Activated naive CD8-positive, alpha-beta T cell treated with anti-CD3 and anti-CD28 coated beads, Interleukin-2, amount 50 U/mL, for 16 hours (primary cell): ENCODE results near the gene KCNJ6.

Experiments
- DNase-seq: peaks from one replicate; pipeline ENCODE4 v3.0.0-alpha.2; 2020; ENCODE audit warnings: low read depth, low spot score

KCNJ6 gene

GRCh38 chr21:37905291-37905690 is 11.0 kb downstream of the KCNJ6 start:
- no peak for DNase-seq

DNA sequence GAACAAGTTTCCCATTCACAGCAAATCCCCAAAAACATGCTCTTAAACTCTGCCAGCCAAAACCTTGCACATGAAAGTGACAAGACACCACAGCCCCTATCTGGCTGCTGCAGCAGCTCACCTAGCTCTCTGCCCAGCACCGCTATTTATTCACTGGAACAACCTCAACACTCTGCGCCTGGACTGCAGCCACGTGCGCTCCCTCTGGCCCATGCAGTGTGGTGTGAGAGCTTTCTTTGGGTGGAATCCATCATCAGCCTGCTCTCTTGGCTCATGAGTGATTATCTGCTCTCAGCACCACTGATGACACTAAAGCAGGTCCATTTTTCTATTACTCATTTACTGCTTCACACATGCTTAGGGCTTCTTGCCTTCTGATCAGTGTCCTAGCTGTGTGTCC is 11.4 kb downstream of the KCNJ6 start:
- DNase-seq, result no peak

DNA sequence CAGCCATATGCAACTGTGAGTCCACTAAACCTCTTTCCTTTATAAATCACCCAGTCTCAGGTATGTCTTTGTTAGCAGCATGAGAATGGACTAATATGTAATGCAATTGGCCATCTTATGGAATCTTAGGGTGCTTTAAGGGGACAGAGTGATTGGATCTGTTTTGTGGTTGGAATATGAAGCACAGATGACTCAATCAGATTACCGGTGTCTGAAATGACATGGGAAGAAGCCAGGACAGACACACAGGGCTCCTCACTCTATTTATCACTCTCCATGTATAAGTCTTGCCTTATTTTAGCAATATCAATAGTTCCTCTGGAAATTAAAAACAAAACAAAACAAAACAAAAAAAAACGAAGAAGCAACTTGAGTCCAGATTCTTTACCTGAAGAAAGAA is 12.9 kb downstream of the KCNJ6 start:
- no peak for DNase-seq

DNA sequence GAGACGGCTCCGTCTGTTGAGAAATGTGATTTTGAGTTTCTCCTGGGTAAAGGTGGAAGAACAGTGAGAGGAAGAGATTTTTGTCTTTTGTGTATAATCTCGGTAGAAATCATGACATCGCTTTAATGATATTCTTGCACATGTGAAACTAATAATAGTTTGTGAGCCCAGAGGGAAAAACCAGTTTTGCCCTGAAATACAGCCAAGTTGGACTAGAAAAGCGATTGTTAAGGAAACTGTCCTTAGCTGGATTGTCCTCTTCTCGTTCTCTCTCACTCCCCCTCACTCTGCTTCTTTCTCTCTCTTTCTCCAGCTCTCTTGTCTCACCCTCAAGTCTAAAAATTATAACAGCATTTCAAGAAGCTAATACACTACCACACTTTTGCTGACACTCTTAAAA is 17.1 kb downstream of the KCNJ6 start:
- no peak for DNase-seq

DNA sequence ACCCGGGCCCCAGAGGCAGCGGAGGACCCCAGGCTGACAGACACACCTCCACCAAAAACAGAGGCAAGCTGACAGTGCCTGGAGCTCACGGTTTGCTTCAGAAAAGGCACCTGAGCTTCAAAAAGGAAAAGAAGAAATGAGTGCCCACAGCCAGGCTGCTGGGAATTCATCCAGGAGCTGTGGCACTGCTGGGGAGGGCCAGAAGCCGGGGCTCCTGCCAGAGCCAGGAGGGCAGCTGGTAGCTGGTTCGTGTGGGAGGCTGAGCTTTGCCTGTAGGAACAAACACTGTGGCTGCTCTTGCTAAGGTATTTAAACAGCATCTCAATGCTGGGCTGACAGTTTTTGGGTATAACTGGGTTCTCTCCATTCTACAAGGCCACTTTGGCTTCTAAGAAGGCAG is 19.5 kb downstream of the KCNJ6 start:
- no peak for DNase-seq

- DNase-seq, result no peak
Observed at GRCh38 chr21:37891972-37892371, 24.3 kb downstream of the KCNJ6 start.

- no peak for DNase-seq
Observed at GRCh38 chr21:37888659-37889058, 27.6 kb downstream of the KCNJ6 start.

GRCh38 chr21:37886726-37887299 is 29.4 kb downstream of the KCNJ6 start:
- no peak for DNase-seq

GRCh38 chr21:37886120-37886519 is 30.1 kb downstream of the KCNJ6 start:
- DNase-seq, result no peak

- no peak for DNase-seq
Observed at GRCh38 chr21:37878946-37879660, 37.2 kb downstream of the KCNJ6 start.

- DNase-seq, result no peak
Observed at GRCh38 chr21:37877888-37878684, 38.2 kb downstream of the KCNJ6 start.

DNA sequence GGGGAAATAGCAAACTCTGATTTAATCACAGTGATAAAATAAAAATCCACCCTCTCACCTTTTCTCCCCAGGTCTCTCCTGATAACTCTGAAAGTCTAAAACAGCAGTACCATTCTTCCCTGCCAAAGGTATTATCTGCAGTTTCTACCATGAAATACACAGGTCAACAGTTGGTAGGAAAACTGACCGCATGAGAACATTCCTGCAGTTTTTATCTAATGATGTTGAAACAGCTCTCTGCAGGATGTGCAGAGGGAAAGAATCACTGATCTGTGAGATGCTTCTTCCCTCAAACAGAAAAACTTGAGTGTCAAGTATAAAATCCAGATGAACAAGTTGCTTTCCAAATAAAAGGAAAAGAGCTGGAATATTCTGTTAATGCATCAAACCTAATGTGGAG is 39.1 kb downstream of the KCNJ6 start:
- no peak for DNase-seq

- no peak for DNase-seq
Observed at GRCh38 chr21:37876561-37876960, 39.7 kb downstream of the KCNJ6 start.

DNA sequence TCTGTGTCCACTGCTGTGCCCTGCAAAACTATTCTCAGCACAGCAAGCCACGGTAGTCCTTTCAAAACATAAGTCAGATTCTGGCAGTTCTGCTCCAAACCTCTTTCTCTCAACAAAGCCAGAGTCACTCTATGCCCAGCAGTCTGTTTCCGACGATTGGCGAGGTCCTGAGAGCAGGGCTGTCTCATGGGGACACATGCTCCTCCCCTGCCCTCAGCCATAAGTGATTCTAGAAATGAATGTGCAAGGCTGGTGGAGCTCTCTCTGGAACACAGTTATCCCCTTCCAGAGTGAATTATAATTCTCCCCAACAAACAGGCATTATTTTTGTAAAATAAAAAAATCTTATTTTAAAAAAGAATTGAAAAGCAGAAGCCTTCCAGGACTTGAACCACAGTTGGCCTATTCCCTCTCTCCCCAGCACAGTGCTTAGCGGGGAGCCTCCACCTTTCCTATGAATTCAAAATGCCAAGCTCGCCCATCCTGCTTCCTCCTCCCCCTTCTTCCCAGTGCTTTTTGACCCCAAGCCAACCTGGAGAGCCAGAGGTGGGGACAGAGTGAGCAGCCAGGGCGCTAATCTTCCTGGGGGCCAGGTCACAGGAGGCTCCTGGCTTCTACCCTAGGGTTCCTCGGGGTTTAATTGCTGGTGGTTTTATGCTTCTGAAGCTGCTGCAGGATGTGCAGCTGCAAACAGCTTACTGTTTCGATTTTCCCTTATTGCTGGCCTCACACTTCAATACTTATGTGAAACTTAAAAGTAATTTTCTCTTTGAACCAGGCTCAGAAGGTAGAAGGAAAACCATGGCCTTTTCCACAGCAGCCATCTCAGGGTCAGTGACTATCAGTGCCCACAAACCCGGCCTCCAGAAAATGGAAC is 41.1 kb downstream of the KCNJ6 start:
- no peak for DNase-seq

- DNase-seq, result no peak
Observed at GRCh38 chr21:37874481-37874880, 41.8 kb downstream of the KCNJ6 start.

DNA sequence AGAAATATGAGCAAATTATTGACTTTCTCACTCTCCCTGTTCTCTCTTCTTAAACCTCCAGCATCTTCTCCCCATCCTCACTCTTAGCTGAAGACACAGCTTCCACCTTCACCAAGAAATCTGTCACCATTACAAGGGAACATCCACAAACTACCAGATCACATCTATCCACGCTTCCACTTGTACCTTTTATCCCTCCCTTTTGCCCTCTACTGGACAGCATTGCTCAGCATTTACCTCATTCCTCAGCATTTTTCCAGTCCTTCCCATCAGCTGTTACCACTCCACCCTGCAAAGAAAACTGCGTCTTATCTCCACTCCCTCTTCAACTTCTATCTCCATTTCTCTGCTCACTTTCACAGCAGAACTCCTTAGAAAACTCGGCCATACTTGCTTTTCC is 42.6 kb downstream of the KCNJ6 start:
- DNase-seq, result no peak

- no peak for DNase-seq
Observed at GRCh38 chr21:37871121-37871862, 45.0 kb downstream of the KCNJ6 start.

- no peak for DNase-seq
Observed at GRCh38 chr21:37870221-37870620, 46.0 kb downstream of the KCNJ6 start.

DNA sequence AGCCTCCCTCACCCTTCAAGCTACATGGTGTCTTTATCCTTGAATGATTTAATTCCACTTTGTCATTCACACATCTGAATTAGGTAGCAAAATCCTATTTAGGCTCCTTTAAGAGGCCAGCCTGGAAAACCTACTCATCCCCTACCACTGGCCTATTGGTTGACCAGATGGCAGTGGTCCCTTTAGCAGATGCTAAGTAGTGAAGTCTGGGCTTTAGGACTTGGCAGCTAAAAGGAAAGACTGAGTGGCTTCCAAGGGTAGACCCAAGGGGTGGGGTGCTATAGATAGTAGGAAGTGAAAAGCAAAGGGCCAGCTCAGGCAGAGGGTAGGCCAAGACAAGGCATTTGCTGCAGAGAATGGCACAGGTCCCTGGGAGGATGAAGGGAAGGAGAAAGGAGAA is 46.6 kb downstream of the KCNJ6 start:
- no peak for DNase-seq

GRCh38 chr21:37868446-37869295 is 47.6 kb downstream of the KCNJ6 start:
- no peak for DNase-seq
